Colonic mucosa (tissue), 4 donors: ENCODE results near the gene RAD18. TPM values are rescaled to one million over a fixed set of nuclear protein-coding genes. Genes with fewer than 3 reads are reported as not detected.

Source experiments
- DNase-seq: peaks from one replicate; pipeline ENCODE4 v3.0.0-alpha.2; 2020
- H3K27ac ChIP-seq: fragments of 200-600 bp; one replicate; pipeline ENCODE4 v1.8.0; 2021
- H3K27me3 ChIP-seq: fragments of 200-600 bp; one replicate; pipeline ENCODE4 v1.8.0; 2021
- H3K36me3 ChIP-seq: fragments of 200-600 bp; one replicate; pipeline ENCODE4 v1.8.0; 2021
- H3K4me1 ChIP-seq: fragments of 200-600 bp; one replicate; pipeline ENCODE4 v1.8.0; 2021; ENCODE audit warnings: mild to moderate bottlenecking
- H3K4me3 ChIP-seq: fragments of 200-600 bp; one replicate; pipeline ENCODE4 v1.8.0; 2021
- H3K9ac ChIP-seq, 2 donors: one replicate each; pipeline ENCODE4 v1.7.0; 2013; ENCODE audit warnings: control low read depth in 2 of 2, low read depth in 2 of 2, low read length in 2 of 2
- H3K9me3 ChIP-seq: fragments of 200-600 bp; one replicate; pipeline ENCODE4 v1.8.0; 2021
- intact Hi-C: fragments of 100-400 bp; cut with DNase I; formaldehyde crosslinking; loops from one replicate; pipeline ENCODE4 v1.14.1; 2022
- total RNA-seq, 2 donors: library from RNA; stranded (reverse); fragmentation: NEBNext Ultra II Directional in 1 of 2; extraction: Animal tissue kit (Norgen Biotek cat#: 25700) in 1 of 2; gene quantifications; one replicate each; pipeline ENCODE4 v1.2.1, GENCODE V29; 2021
- TF ChIP-seq, protein P1 (sequence below): fragments of 200-600 bp; IDR thresholded peaks from one replicate; pipeline ENCODE4 v1.8.0; 2022; ENCODE audit warnings: antibody characterized with exemption, mild to moderate bottlenecking
- donor health status: healthy.
- donor health status: DM: no; HTN: no; CAD: no.
- donor health status: DM: no; HTN: no; CAD: no.

The RAD18 gene
- total RNA-seq, 2 donors from 2014 or later = 12.2 to 25.9 TPM

DNA sequence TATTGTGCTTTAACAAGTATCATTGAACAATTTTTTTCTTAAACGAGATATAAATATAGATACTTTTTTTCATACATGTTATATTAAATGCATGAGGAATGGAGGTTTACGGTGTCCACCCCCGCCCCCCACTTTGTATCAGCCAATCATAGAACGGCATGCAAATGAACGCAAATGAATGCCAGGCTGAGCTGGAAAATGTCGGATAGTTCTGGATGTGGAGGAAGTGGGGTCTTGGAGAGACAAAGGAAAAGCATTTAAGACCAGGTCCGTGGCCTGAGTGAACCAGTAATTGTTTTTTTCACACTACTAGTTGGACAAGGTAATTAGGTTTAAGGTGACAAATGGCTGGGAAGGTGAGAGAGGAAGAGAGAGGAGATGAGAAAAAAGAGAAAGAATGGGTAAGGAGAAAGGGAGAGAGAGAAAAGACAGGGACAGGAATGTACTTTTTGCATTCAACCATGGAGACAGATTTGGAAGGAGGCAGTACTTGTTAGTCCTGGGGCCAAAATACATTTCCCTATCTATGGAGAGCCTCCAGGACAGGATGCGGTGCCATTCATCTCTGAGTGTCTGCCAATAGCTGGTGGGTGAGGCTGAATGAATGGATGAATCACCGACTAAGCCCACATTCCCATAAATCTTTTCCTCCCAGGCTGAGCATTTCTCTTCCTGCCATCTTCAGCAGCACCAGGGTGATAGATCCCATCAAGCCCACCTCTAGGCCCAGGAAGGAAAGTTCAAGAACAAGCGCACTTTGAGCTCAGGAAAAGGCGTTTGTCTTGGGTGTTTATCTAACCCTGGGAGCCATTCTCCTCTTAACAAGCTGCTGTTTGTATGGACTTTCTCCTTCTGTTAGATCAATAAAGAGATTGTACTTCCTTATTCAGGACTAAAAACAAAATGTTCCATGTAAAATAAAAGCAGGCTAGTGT lies 1.4 kb upstream of the RAD18 start:
- intact Hi-C loops = no loop called here
- no peaks in the 10 kb centered on the region for H3K36me3 ChIP-seq
- peak; percentile 82 for DNase-seq
- H3K27ac ChIP-seq = peak overlapping the region; percentile 81
- peaks cover 7% of the 10 kb centered on the region for H3K4me1 ChIP-seq
- TF ChIP-seq, protein P1, sequence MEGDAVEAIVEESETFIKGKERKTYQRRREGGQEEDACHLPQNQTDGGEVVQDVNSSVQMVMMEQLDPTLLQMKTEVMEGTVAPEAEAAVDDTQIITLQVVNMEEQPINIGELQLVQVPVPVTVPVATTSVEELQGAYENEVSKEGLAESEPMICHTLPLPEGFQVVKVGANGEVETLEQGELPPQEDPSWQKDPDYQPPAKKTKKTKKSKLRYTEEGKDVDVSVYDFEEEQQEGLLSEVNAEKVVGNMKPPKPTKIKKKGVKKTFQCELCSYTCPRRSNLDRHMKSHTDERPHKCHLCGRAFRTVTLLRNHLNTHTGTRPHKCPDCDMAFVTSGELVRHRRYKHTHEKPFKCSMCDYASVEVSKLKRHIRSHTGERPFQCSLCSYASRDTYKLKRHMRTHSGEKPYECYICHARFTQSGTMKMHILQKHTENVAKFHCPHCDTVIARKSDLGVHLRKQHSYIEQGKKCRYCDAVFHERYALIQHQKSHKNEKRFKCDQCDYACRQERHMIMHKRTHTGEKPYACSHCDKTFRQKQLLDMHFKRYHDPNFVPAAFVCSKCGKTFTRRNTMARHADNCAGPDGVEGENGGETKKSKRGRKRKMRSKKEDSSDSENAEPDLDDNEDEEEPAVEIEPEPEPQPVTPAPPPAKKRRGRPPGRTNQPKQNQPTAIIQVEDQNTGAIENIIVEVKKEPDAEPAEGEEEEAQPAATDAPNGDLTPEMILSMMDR = no peak
- no peaks in the 10 kb centered on the region for H3K27me3 ChIP-seq
- no peaks in the 10 kb centered on the region for H3K9me3 ChIP-seq
- H3K9ac ChIP-seq = peak overlapping the region in 1 of 2 donors; percentile 35
- H3K4me3 ChIP-seq = no peak overlapping the region

DNA sequence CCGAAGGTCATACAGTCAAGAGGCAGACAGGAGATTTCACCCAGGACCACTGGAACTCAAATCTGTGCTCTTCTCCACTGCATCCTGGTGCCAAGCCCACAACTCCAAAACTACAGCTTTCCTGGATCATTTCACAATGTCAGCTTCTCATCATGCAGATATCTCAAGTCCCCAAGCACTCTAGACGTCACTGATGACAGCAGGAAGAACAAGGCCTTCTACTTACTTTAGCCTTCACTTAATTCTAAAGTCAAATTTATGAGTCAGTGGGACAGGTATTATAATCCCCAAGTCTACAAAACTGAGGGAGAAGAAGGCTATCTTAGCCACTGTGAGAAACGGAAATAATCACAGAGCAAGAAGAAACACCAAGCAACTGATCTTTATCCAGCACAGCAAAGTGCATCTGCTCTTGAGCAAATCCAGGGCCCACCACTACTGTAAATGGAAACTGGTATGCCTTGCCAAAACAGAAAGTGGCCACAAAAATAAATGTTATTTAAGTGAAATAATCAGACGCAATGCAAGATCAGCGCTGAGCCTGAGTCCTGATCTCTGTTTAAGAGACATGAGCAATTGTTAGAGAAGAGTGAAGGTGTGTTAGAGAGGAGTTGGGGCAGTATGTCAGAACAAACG lies 928 bp downstream of the RAD18 start:
- H3K27ac ChIP-seq = no peak overlapping the region
- H3K36me3 ChIP-seq = no peaks in the 10 kb centered on the region
- intact Hi-C loops = no loop called here
- H3K4me3 ChIP-seq = peak overlapping the region; percentile 86
- H3K9ac ChIP-seq = peak overlapping the region in 1 of 2 donors; percentile 57
- H3K27me3 ChIP-seq = no peaks in the 10 kb centered on the region
- DNase-seq = no peak
- H3K9me3 ChIP-seq = no peaks in the 10 kb centered on the region
- TF ChIP-seq, protein P1 = no peak
- peaks cover 7% of the 10 kb centered on the region for H3K4me1 ChIP-seq

- no peaks in the 10 kb centered on the region for H3K9me3 ChIP-seq
- no peak overlapping the region for H3K4me3 ChIP-seq
- no peaks in the 10 kb centered on the region for H3K27me3 ChIP-seq
- no peak overlapping the region for H3K27ac ChIP-seq
- no peak for DNase-seq
- H3K9ac ChIP-seq = no peak overlapping the region
- intact Hi-C loops = no loop called here
- H3K36me3 ChIP-seq = no peaks in the 10 kb centered on the region
- TF ChIP-seq, protein P1 = no peak
- H3K4me1 ChIP-seq = peaks cover 7% of the 10 kb centered on the region
These were observed 3.6 kb downstream of the RAD18 start for GRCh38 chr3:8959668-8960067.

GRCh38 chr3:8954938-8955763 lies 8.1 kb downstream of the RAD18 start:
- Histone ChIP-seq H3K9me3 (no peaks in the 10 kb centered on the region), H3K27ac (no peak overlapping the region), H3K4me3 (no peak overlapping the region), H3K36me3 (no peaks in the 10 kb centered on the region), H3K9ac (no peak overlapping the region), H3K4me1 (no peaks in the 10 kb centered on the region), H3K27me3 (no peaks in the 10 kb centered on the region)
- DNase-seq = no peak
- TF ChIP-seq, protein P1 = no peak
- intact Hi-C loops = no loop called here

DNA sequence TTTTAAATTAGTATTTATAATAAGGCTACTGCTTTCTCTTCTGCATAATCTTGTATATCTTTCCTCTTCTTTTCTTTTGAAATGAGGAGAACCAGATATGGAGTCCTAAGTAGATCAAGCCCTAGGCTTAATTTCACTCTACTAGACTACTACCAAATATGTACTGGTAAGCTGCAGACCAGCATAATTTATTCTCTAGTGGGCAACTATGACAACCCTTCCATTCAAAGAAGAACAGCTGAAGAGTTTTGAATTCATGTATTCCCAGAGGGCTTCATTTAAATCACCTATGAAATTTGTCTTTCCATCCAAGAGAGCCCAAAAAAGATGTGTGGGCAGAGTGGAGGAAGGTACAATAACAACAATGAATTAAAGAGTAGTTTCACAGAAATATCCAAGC lies 10.0 kb downstream of the RAD18 start:
- H3K4me3 ChIP-seq = no peak overlapping the region
- no peaks in the 10 kb centered on the region for H3K4me1 ChIP-seq
- H3K9ac ChIP-seq = no peak overlapping the region
- TF ChIP-seq, protein P1 = no peak
- H3K27me3 ChIP-seq = no peaks in the 10 kb centered on the region
- intact Hi-C loops = no loop called here
- H3K9me3 ChIP-seq = no peaks in the 10 kb centered on the region
- H3K36me3 ChIP-seq = no peaks in the 10 kb centered on the region
- no peak overlapping the region for H3K27ac ChIP-seq
- DNase-seq = no peak
